Neural progenitor cell (in vitro differentiated cells): ENCODE results near the gene CDC42BPG. TPM values are rescaled to one million over a fixed set of nuclear protein-coding genes. Genes with fewer than 3 reads are reported as not detected.

Experiments used
- DNase-seq: peaks from one replicate; pipeline ENCODE4 v3.0.0-alpha.2; 2016; ENCODE audit warnings: low spot score
- H2AFZ ChIP-seq: fragments of 200-600 bp; sonication (generic); replicated peaks from 2 replicates; pipeline ENCODE4 v1.6.1; 2016; ENCODE audit warnings: antibody characterized with exemption
- H3F3A ChIP-seq: fragments of 200-600 bp; sonication (generic); 2 replicates; pipeline ENCODE4 v1.6.1; 2016; ENCODE audit warnings: antibody characterized with exemption, low read depth
- H3K27ac ChIP-seq: fragments of 200-600 bp; sonication (generic); 2 replicates; pipeline ENCODE4 v1.5.1; 2016; ENCODE audit warnings: mild to moderate bottlenecking
- H3K27me3 ChIP-seq: fragments of 200-600 bp; sonication (generic); 2 replicates; pipeline ENCODE4 v1.6.1; 2016; ENCODE audit warnings: mild to moderate bottlenecking, moderate library complexity
- H3K36me3 ChIP-seq: fragments of 200-600 bp; sonication (generic); 2 replicates; pipeline ENCODE4 v1.5.1; 2016
- H3K4me1 ChIP-seq: fragments of 200-600 bp; sonication (generic); 2 replicates; pipeline ENCODE4 v1.6.1; 2016; ENCODE audit warnings: mixed run types
- H3K4me2 ChIP-seq: fragments of 200-600 bp; sonication (generic); 2 replicates; pipeline ENCODE4 v1.6.1; 2016
- H3K4me3 ChIP-seq: fragments of 200-600 bp; sonication (generic); 2 replicates; pipeline ENCODE4 v1.5.1; 2016
- H3K79me2 ChIP-seq: fragments of 200-600 bp; sonication (generic); 2 replicates; pipeline ENCODE4 v1.6.1; 2016; ENCODE audit warnings: low read depth
- H3K9ac ChIP-seq: fragments of 200-600 bp; sonication (generic); 2 replicates; pipeline ENCODE4 v1.6.1; 2016
- H3K9me3 ChIP-seq: fragments of 200-600 bp; sonication (generic); 2 replicates; pipeline ENCODE4 v1.5.1; 2016; ENCODE audit warnings: low read depth
- H4K20me1 ChIP-seq: fragments of 200-600 bp; sonication (generic); 2 replicates; pipeline ENCODE4 v1.6.1; 2016; ENCODE audit warnings: low read depth
- H3K27ac Mint-ChIP-seq: 3 replicates; pipeline ENCODE4 v1.8.0; 2021; ENCODE audit warnings: mixed read lengths
- H3K27me3 Mint-ChIP-seq: 2 replicates; pipeline ENCODE4 v1.8.0; 2022; ENCODE audit warnings: low read depth, mild to moderate bottlenecking, inconsistent platforms, moderate library complexity, mixed read lengths; ENCODE audit not compliant: insufficient read depth
- H3K36me3 Mint-ChIP-seq: 3 replicates; pipeline ENCODE4 v1.8.0; 2021; ENCODE audit warnings: mixed read lengths
- H3K4me1 Mint-ChIP-seq: 3 replicates; pipeline ENCODE4 v1.8.0; 2021; ENCODE audit warnings: mixed read lengths
- H3K4me3 Mint-ChIP-seq: 3 replicates; pipeline ENCODE4 v1.8.0; 2021; ENCODE audit warnings: mild to moderate bottlenecking, moderate library complexity, mixed read lengths
- H3K9me3 Mint-ChIP-seq: 3 replicates; pipeline ENCODE4 v1.8.0; 2020; ENCODE audit warnings: mixed read lengths
- EZH2 ChIP-seq: fragments of 200-600 bp; sonication (generic); IDR thresholded peaks from 2 replicates; pipeline ENCODE4 v1.6.1; 2017; ENCODE audit warnings: antibody characterized with exemption, mild to moderate bottlenecking, moderate library complexity
- EZH2phosphoT487 ChIP-seq: fragments of 200-600 bp; sonication (generic); IDR thresholded peaks from 2 replicates; pipeline ENCODE4 v1.6.1; 2017; ENCODE audit warnings: antibody characterized with exemption
- total RNA-seq: library from RNA; depleted of rRNA; stranded (reverse); fragments of >200 nt; gene quantifications from 2 replicates; pipeline ENCODE4 v1.2.3, GENCODE V29; 2015; ENCODE audit warnings: low replicate concordance
- TF ChIP-seq, protein P1 (sequence below): fragments of 200-600 bp; sonication (generic); IDR thresholded peaks from 2 replicates; pipeline ENCODE4 v1.5.1; 2017; ENCODE audit warnings: antibody characterized with exemption, mild to moderate bottlenecking

The CDC42BPG gene
- total RNA-seq, 1 donor from 2014 or later = 0.62 TPM

DNA sequence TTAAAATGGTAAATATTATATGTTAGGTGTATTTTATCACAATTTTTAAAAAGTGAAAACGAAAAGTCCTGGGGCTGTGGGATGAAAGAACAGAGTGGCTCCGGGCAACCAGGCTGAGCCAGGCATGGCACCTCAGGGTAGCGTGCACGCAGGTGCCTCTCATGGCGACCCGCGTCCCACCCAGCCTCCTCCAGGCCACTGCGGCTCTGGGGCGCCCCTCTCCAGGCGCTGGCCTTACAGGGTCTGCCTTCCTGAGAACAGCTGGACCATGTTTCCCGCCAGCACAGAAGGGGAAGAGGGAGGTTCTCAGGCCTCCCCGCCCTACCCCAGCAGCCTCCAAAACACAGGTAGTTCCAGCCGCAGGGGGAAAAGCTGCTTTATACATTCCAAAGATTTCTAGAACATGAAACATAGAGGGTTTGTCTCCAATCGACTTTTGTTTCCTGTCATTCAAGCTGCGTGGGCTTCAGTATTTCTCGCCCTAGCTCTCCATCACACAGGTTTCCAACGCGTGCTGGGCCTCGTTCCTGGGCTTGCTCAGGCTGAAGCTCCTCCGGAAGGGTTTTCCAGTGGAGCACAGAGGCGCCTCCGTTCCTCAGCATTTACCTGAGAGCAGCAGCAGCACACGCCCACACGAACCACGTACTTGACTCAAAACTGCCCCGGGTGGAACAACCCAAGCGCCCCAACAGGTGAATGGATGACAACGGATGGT lies 23.5 kb upstream of the CDC42BPG start:
- Histone ChIP-seq H3K4me2 (no peak overlapping the region), H3K4me3 (no peak overlapping the region), H3K36me3 (no peaks in the 10 kb centered on the region), H3K27ac (no peak overlapping the region), H3K9me3 (no peaks in the 10 kb centered on the region), H3K27me3 (no peaks in the 10 kb centered on the region), H3K4me1 (peaks cover 36% of the 10 kb centered on the region), H3K9ac (no peak overlapping the region), H4K20me1 (peaks cover 28% of the 10 kb centered on the region), H3K79me2 (peaks cover 3% of the 10 kb centered on the region), H2AFZ (no peak overlapping the region), H3F3A (peaks cover 5% of the 10 kb centered on the region)
- TF ChIP-seq EZH2phosphoT487 (no peak), EZH2 (no peak)
- TF ChIP-seq, protein P1, sequence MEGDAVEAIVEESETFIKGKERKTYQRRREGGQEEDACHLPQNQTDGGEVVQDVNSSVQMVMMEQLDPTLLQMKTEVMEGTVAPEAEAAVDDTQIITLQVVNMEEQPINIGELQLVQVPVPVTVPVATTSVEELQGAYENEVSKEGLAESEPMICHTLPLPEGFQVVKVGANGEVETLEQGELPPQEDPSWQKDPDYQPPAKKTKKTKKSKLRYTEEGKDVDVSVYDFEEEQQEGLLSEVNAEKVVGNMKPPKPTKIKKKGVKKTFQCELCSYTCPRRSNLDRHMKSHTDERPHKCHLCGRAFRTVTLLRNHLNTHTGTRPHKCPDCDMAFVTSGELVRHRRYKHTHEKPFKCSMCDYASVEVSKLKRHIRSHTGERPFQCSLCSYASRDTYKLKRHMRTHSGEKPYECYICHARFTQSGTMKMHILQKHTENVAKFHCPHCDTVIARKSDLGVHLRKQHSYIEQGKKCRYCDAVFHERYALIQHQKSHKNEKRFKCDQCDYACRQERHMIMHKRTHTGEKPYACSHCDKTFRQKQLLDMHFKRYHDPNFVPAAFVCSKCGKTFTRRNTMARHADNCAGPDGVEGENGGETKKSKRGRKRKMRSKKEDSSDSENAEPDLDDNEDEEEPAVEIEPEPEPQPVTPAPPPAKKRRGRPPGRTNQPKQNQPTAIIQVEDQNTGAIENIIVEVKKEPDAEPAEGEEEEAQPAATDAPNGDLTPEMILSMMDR = no peak
- Mint-ChIP-seq H3K9me3 (no peaks in the 10 kb centered on the region), H3K36me3 (peaks cover 7% of the 10 kb centered on the region), H3K4me1 (peaks cover 62% of the 10 kb centered on the region), H3K27ac (no peak overlapping the region), H3K27me3 (peaks cover 5% of the 10 kb centered on the region), H3K4me3 (no peak overlapping the region)
- no peak for DNase-seq

DNA sequence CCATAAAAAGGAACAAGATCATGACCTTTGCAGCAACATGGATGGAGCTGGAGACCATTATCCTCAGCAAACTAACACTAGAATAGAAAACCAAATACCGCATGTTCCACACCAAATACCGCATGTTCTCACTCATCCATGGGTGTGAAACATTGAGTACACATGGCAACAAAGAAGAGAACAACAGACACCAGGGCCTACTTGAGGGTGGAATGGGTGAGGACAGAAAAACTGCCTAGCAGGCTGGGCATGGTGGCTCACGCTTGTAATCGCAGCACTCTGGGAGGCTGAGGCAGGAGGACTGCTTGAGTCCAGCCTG lies 21.7 kb upstream of the CDC42BPG start:
- H3K9ac ChIP-seq = no peak overlapping the region
- no peak overlapping the region for H3K4me3 ChIP-seq
- Mint-ChIP-seq H3K36me3 (peaks cover 4% of the 10 kb centered on the region), H3K27ac (no peak overlapping the region), H3K9me3 (no peaks in the 10 kb centered on the region), H3K4me1 (peaks cover 59% of the 10 kb centered on the region), H3K27me3 (peaks cover 6% of the 10 kb centered on the region), H3K4me3 (no peak overlapping the region)
- H3K27ac ChIP-seq = no peak overlapping the region
- no peak overlapping the region for H2AFZ ChIP-seq
- TF ChIP-seq EZH2phosphoT487 = no peak
- H3K27me3 ChIP-seq = no peaks in the 10 kb centered on the region
- H3K36me3 ChIP-seq = no peaks in the 10 kb centered on the region
- DNase-seq = no peak
- H3K4me1 ChIP-seq = peaks cover 46% of the 10 kb centered on the region
- H3K4me2 ChIP-seq = no peak overlapping the region
- peaks cover 14% of the 10 kb centered on the region for H3K79me2 ChIP-seq
- peaks cover 14% of the 10 kb centered on the region for H3F3A ChIP-seq
- H3K9me3 ChIP-seq = no peaks in the 10 kb centered on the region
- H4K20me1 ChIP-seq = peaks cover 35% of the 10 kb centered on the region

DNA sequence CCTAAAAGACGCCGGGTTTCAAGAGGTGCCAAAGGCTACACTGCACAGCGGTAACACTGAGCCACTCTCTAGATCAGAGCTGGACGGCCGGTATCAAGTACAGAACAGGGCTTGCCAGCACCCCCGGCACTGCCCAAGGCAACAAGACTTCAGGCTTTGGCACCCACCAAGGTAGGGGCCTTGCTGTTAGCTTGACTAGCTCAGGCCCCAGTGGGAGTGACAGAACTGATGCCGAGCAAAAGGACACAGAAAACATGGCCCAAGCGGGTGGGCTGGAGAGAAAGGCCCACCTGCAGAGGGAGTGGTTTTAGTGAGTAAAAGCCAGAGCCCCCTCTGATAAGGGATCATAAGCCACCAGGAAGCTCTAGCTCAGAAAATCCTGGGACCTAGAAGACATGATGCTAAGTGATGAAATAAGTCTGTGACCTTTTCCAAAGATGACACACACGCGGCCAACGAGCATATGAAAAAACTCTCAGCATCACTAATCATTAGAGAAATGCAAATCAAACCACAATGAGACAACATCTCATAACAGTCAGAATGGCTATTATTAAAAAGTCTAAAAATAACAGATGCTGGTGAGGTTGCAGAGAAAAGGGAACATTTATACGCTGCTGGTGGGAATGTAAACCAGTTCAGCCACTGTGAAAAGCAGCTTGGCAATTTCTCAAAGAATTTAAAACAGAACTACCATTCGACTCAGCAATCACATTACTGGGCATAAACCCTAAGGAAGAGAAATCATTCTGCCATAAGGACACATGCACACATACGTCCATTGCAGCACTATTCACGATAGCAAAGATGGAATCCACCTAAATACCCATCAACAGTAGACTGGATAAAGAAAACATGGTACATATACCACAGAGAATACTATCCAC lies 21.1 kb upstream of the CDC42BPG start:
- DNase-seq = no peak
- peak overlapping the region; percentile 67 for H3K27ac Mint-ChIP-seq
- Histone ChIP-seq H3K27me3 (no peaks in the 10 kb centered on the region), H3K79me2 (peaks cover 14% of the 10 kb centered on the region), H3K4me3 (no peak overlapping the region), H3F3A (peaks cover 14% of the 10 kb centered on the region), H3K4me2 (no peak overlapping the region), H3K9ac (no peak overlapping the region), H3K36me3 (no peaks in the 10 kb centered on the region), H2AFZ (no peak overlapping the region), H3K4me1 (peaks cover 42% of the 10 kb centered on the region), H3K27ac (no peak overlapping the region), H3K9me3 (no peaks in the 10 kb centered on the region), H4K20me1 (peaks cover 32% of the 10 kb centered on the region)
- H3K4me3 Mint-ChIP-seq = no peak overlapping the region
- peaks cover 4% of the 10 kb centered on the region for H3K36me3 Mint-ChIP-seq
- no peaks in the 10 kb centered on the region for H3K9me3 Mint-ChIP-seq
- H3K4me1 Mint-ChIP-seq = peaks cover 53% of the 10 kb centered on the region
- TF ChIP-seq EZH2 = no peak
- TF ChIP-seq, protein P1 = no peak
- no peak for TF ChIP-seq EZH2phosphoT487
- peaks cover 6% of the 10 kb centered on the region for H3K27me3 Mint-ChIP-seq
